Glomerular visceral epithelial cell (primary cell): ENCODE data around the gene SMPD3.

Source experiments
- DNase-seq: peaks from one replicate; pipeline ENCODE4 v3.0.0-alpha.2; 2016; ENCODE audit errors: extremely low spot score

Gene SMPD3

GRCh38 chr16:68335175-68335574, 113.1 kb downstream of the SMPD3 start:
- DNase-seq, result no peak

- DNase-seq, result no peak
Observed at GRCh38 chr16:68332411-68333121, 115.7 kb downstream of the SMPD3 start.

DNA sequence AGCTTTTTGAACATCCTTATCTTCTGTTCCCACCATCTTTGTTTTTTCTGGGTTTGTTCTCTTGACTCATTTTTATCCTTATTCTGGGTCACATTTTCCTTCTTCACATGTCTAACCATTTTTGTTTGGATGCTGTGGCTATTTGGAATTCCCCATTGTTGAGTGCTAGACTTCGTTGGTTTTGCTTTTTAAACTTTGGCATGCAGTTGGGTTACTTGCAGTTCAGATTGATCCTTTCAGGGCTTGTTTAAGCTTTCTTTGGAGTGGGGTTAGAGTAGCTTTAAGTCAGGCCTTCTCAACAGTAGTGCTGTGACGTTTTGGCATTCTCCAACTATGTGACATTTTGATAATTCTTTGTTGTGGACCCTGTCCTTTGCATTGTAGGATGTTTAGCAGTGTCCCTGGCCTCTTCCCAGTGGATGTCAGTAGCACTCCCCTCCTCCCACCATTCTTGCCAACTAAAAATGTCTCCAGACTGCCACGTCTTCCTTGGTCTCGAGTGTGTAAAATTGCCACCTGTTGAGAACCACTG, 116.4 kb downstream of the SMPD3 start:
- no peak for DNase-seq

GRCh38 chr16:68328860-68329390, 119.4 kb downstream of the SMPD3 start:
- DNase-seq, result no peak

- peak; percentile 80 for DNase-seq
Observed at GRCh38 chr16:68328151-68328859, 120.0 kb downstream of the SMPD3 start.

DNA sequence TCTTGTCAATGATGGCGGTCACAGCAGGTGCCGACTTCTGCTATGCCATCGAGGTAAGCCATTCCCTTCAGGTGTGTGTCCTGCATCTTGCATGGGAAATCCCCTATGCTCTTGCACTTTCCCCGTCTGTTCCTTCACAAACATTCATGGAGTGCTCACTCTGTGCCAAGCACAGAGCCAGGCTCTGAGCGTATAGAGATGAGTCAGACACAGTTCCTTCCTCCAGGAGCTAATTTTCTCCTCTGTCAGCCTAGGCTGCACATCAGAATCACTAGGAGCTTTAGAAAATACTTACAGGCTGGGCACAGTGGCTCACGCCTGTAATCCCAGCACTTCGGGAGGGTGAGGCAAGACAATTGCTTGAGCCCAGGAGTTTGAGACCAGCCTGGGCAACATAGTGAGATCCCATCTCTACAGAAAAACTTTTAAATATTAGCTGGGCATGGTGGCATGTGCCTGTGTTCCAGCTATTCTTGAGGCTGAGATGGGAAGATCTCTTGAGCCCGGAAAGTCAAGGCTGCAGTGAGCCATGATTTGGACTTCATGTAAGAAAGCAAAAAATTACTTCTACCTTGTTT, 123.4 kb downstream of the SMPD3 start:
- no peak for DNase-seq

- no peak for DNase-seq
Observed at GRCh38 chr16:68324336-68324735, 124.0 kb downstream of the SMPD3 start.

GRCh38 chr16:68319185-68319908, 129.0 kb downstream of the SMPD3 start:
- no peak for DNase-seq

GRCh38 chr16:68313116-68313515, 135.2 kb downstream of the SMPD3 start:
- DNase-seq, result no peak

DNA sequence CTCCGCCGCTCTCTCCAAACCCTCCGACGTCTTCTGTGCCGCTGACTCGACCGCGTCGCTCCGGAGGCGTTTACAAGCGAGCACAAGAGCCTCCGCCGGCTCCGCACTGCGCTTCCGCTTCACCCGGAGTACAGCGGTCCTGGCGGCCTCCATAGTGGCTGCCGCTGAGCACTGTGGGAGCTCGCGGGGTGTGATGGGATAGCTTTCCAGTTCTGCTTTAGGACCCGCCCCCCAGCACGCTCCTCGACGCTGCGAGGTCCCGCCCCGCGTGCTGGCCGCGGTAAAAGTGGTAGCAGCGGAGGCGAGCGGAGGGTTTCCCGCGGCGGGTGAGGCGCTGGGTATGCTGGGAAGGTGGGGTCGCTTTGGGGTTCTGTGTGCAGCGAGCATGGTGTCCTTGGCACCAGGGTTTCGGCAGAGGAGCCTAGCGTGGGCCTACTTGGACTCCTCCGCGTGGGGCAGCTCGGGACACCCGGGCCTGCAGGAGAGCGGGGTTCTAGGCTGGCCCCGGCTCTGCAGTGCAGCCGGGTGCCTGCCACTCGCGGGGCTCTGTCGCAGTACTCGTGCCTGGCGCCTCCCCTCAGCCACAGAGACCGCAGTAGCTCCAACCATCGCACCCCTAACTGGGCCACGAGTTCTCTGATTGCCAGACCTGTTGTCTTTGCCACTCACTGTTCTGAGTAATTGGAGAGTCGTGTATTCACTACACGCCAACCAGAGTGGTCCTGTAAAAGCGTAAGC, 137.4 kb downstream of the SMPD3 start, which contains the start of the genes PRMT7 and SLC7A6OS:
Gene PRMT7, plus strand, starts transcription at position 246 of the 738 bp plus-strand sequence. CDS start 4,961 bp downstream, outside the sequence.
Gene SLC7A6OS, minus strand, starts transcription at position 173 of the 738 bp plus-strand sequence. Its CDS starts 20 bp downstream, at position 153.
- peak; percentile 86 for DNase-seq

GRCh38 chr16:68310437-68310773, 137.9 kb downstream of the SMPD3 start:
- DNase-seq, result no peak

DNA sequence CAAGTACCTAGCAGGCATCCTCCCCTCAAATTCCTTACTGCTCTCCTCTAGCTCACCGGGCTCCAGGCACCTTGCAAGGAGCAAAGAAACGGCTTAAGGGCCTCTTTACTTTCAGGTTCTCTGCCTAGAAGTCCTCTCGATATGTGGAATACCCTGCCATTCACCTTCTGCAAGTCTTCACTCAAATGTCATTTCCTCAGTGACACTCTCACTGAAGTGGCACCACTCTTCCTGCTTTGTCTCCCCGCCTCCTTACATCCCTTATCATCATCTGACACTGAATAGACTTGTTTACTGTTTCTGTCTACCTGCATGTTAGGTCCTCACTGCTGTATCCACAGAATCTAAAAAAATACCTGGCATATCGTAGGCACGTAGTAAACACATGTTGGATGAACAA, 138.5 kb downstream of the SMPD3 start:
- DNase-seq, result no peak
